ENCODE data around the gene LRRC8D. TPM values are rescaled to one million over a fixed set of nuclear protein-coding genes. Genes with fewer than 3 reads are reported as not detected.

Gene LRRC8D
- total and polyA plus RNA-seq, 9 of the 15 experiments (the other 6 are each of a cell fraction or from before 2014, with no cell fraction given), result 3.4 to 53.9 (median 15.9) TPM

DNA sequence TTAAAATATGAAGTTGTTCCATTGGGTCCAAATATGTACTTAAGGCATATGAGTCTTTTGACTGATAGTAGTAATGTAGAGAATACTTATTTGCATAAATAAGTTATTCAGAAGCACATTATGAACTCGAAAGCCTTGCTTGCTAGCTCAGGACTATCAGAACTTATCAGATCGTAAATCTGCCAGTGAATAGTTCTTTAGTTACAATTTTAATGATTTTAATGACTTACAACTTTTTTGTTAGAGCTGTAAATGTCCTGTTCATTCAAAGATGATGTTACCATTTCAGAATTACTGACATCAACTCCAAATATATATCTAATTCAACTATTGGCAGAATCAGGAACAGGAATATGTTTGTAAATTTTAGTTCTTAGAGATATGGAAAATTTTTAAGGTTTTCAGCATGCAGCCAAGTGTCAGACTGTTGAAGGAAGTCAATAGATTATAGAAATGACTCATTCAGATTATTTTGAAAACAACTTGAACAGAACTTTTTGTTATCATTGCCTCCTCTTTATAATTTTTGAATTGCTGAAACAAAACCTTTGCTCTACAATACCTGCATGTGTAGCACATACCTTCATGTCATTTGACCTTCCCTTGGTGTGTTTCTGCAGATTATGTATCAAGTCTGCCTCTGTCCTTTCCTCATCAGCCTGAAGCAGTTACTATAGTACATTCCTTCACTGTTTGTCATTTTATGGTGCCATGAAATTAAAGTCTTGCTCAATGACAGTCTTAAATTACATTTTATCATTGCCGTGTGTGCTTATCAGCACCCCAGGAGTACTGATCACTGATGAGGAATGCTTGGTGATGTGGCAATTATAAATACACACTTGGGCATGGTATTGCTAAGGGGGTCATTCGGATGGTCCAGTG lies 44.9 kb downstream of the LRRC8D start (continued):
- no peak for TF ChIP-seq LEF1 (IDR thresholded peaks at IDR 0.05)
- TF ChIP-seq POLR2H (tag; IDR thresholded peaks at IDR 0.05; ENCODE audit: low read depth), result 0 out of 2 replicates have a peak, but pooled peaks have one; percentile 32
- no peak for TF ChIP-seq GATA2 (CRISPR knock-in tag; IDR thresholded peaks at IDR 0.05)
- no peak for TF ChIP-seq KLF10 (CRISPR knock-in tag; IDR thresholded peaks at IDR 0.05)
- no peak for TF ChIP-seq CEBPG (CRISPR knock-in tag; IDR thresholded peaks at IDR 0.05)
- TF ChIP-seq CEBPG (tag; conservative IDR thresholded peaks at IDR 0.05 in 1 of 2, IDR thresholded peaks at IDR 0.05 in 1 of 2), result peak in 1 of 2 experiments; percentile 43; a peak in 1 of 4 replicates
- no peak for TF ChIP-seq GTF2F1 (IDR thresholded peaks at IDR 0.05; ENCODE audit: low read depth, low read length)
- peak; percentile 53 for TF ChIP-seq FOSL1 (tag; conservative IDR thresholded peaks at IDR 0.05)
- no peak for TF ChIP-seq SP1 (CRISPR knock-in tag; IDR thresholded peaks at IDR 0.05)
- no peak for TF ChIP-seq SRSF3 (IDR thresholded peaks at IDR 0.05; ENCODE audit: insufficient read depth, low read length)
- TF ChIP-seq JUND (IDR thresholded peaks at IDR 0.05; ENCODE audit: borderline replicate concordance, low read depth, low read length), result no peak
- 0 out of 3 replicates have a peak, but pooled peaks have one; percentile 17 for TF ChIP-seq JUND (tag; IDR thresholded peaks at IDR 0.05; ENCODE audit: borderline replicate concordance, low read depth, low read length)
- TF ChIP-seq, protein P1, sequence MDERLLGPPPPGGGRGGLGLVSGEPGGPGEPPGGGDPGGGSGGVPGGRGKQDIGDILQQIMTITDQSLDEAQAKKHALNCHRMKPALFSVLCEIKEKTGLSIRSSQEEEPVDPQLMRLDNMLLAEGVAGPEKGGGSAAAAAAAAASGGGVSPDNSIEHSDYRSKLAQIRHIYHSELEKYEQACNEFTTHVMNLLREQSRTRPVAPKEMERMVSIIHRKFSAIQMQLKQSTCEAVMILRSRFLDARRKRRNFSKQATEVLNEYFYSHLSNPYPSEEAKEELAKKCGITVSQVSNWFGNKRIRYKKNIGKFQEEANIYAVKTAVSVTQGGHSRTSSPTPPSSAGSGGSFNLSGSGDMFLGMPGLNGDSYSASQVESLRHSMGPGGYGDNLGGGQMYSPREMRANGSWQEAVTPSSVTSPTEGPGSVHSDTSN (CRISPR knock-in tag; IDR thresholded peaks at IDR 0.05; ENCODE audit: low read depth), result no peak
- TF ChIP-seq, protein P1 (tag; conservative IDR thresholded peaks at IDR 0.05; ENCODE audit: low read depth), result peak; percentile 60; the same call in 1 of the 2 replicates
- TF ChIP-seq ETV6 (IDR thresholded peaks at IDR 0.05; ENCODE audit: borderline replicate concordance in 1 of 2, low read depth in 2 of 2, low read length in 1 of 2), result no peak
- no peak for TF ChIP-seq ETV6 (CRISPR knock-in tag; IDR thresholded peaks at IDR 0.05; ENCODE audit: borderline replicate concordance)
- no peak for TF ChIP-seq MYBL2 (IDR thresholded peaks at IDR 0.05; ENCODE audit: low read depth)
- TF ChIP-seq MYBL2 (CRISPR knock-in tag; IDR thresholded peaks at IDR 0.05; ENCODE audit: borderline replicate concordance), result no peak
- no peak for TF ChIP-seq SAP30 (IDR thresholded peaks at IDR 0.05; ENCODE audit: borderline replicate concordance, insufficient read depth, low read depth, low read length, poor library complexity, severe bottlenecking)
- TF ChIP-seq TAF1 (IDR thresholded peaks at IDR 0.05; ENCODE audit: control insufficient read depth, extremely low read depth, insufficient read depth, low read length, severe bottlenecking), result no peak
